IMR-90 (cell line): ENCODE measurements around the gene MMEL1. TPM values are rescaled to one million over a fixed set of nuclear protein-coding genes. Genes with fewer than 3 reads are reported as not detected.

ENCODE experiments used
- ATAC-seq: fragments of 200-7000 bp; cut with Tn5 transposase; 2 replicates; pipeline ENCODE4 v1.9.1; 2020; ENCODE audit warnings: low read depth, mild to moderate bottlenecking, moderate library complexity
- BruUV-seq: library from RNA; stranded (reverse); fragments of 400-500 nt; replicated peaks from 2 replicates; lab custom pipeline; 2021; lab: Mats Ljungman, UMichigan
- CTCF ChIA-PET: fragments of 300-600 bp; formaldehyde crosslinking; extraction: SDS; loops from one replicate; lab custom pipeline; 2021; ENCODE audit warnings: antibody characterized with exemption; lab: Yijun Ruan, JAX
- POLR2A ChIA-PET: fragments of 300-600 bp; sonication (Branson Sonifier 250); formaldehyde crosslinking; loops from one replicate; lab custom pipeline; 2022; ENCODE audit warnings: antibody characterized with exemption; ENCODE audit not compliant: unreplicated experiment; lab: Charles Lee
- DNase-seq: peaks from one replicate; pipeline ENCODE4 v3.0.0; 2013
- H2AFZ ChIP-seq: replicated peaks from 2 replicates; pipeline ENCODE3; 2013; ENCODE audit warnings: low read length, mild to moderate bottlenecking; ENCODE audit not compliant: poor library complexity
- H2AK5ac ChIP-seq: 2 replicates; pipeline ENCODE4 v1.6.1; 2013; ENCODE audit warnings: low read depth, low read length, inconsistent platforms
- H2AK9ac ChIP-seq: replicated peaks from 2 replicates; pipeline ENCODE3; 2013; ENCODE audit warnings: mild to moderate bottlenecking, low read depth, low read length, moderate library complexity; ENCODE audit not compliant: poor library complexity
- H2BK120ac ChIP-seq: 2 replicates; pipeline ENCODE4 v1.6.1; 2013; ENCODE audit warnings: low read depth, low read length, inconsistent platforms
- H2BK15ac ChIP-seq: 3 replicates; pipeline ENCODE4 v1.6.1; 2013; ENCODE audit warnings: low read depth, low read length, inconsistent platforms
- H2BK20ac ChIP-seq: 2 replicates; pipeline ENCODE4 v1.6.1; 2013; ENCODE audit warnings: low read depth, mild to moderate bottlenecking, inconsistent platforms, low read length, moderate library complexity
- H2BK5ac ChIP-seq: 2 replicates; pipeline ENCODE4 v1.6.1; 2013; ENCODE audit warnings: mild to moderate bottlenecking, low read depth, low read length, inconsistent platforms; ENCODE audit not compliant: poor library complexity, severe bottlenecking
- H3K14ac ChIP-seq: replicated peaks from 2 replicates; pipeline ENCODE4 v1.6.1; 2013; ENCODE audit warnings: low read depth, low read length, inconsistent platforms
- H3K18ac ChIP-seq: 2 replicates; pipeline ENCODE4 v1.6.1; 2013; ENCODE audit warnings: low read depth, low read length, control low read depth
- H3K23ac ChIP-seq: 2 replicates; pipeline ENCODE4 v1.6.1; 2013; ENCODE audit warnings: low read depth, low read length, inconsistent platforms
- H3K27ac ChIP-seq: 2 replicates; pipeline ENCODE4 v1.5.1; 2013; ENCODE audit warnings: mild to moderate bottlenecking, control low read depth, low read length; ENCODE audit not compliant: insufficient read depth
- H3K27me3 ChIP-seq: 2 replicates; pipeline ENCODE4 v1.6.1; 2013; ENCODE audit warnings: low read length; ENCODE audit not compliant: control insufficient read depth, insufficient read depth
- H3K36me3 ChIP-seq: 2 replicates; pipeline ENCODE4 v1.6.1; 2013; ENCODE audit warnings: low read length, mixed read lengths; ENCODE audit not compliant: control insufficient read depth, insufficient read depth
- H3K4ac ChIP-seq: 2 replicates; pipeline ENCODE4 v1.6.1; 2013; ENCODE audit warnings: low read depth, low read length, inconsistent platforms
- H3K4me1 ChIP-seq: 2 replicates; pipeline ENCODE4 v1.6.1; 2013; ENCODE audit warnings: low read length, mixed read lengths; ENCODE audit not compliant: control insufficient read depth, insufficient read depth
- H3K4me2 ChIP-seq: 2 replicates; pipeline ENCODE4 v1.6.1; 2013; ENCODE audit warnings: low read depth, mild to moderate bottlenecking, control low read depth, low read length, moderate library complexity
- H3K4me3 ChIP-seq: 2 replicates; pipeline ENCODE4 v1.5.1; 2013; ENCODE audit warnings: low read depth, mild to moderate bottlenecking, control low read depth, low read length, moderate library complexity; ENCODE audit not compliant: insufficient read depth
- H3K56ac ChIP-seq: 2 replicates; pipeline ENCODE4 v1.6.1; 2013; ENCODE audit warnings: low read length, inconsistent platforms; ENCODE audit not compliant: insufficient read depth; ENCODE audit errors: extremely low read depth
- H3K79me1 ChIP-seq, 2 experiments: 2 replicates each; pipeline ENCODE4 v1.6.1; 2013; ENCODE audit warnings: low read length in 2 of 2, inconsistent platforms in 1 of 2, low read depth in 1 of 2
- H3K9ac ChIP-seq: 2 replicates; pipeline ENCODE4 v1.6.1; 2013; ENCODE audit warnings: low read depth, low read length, control low read depth
- H3K9me1 ChIP-seq: 2 replicates; pipeline ENCODE4 v1.6.1; 2013; ENCODE audit warnings: low read length, inconsistent platforms; ENCODE audit not compliant: insufficient read depth
- H3K9me3 ChIP-seq: 2 replicates; pipeline ENCODE4 v1.6.1; 2013; ENCODE audit warnings: low read length; ENCODE audit not compliant: control insufficient read depth, insufficient read depth
- H4K20me1 ChIP-seq: 2 replicates; pipeline ENCODE4 v1.6.1; 2013; ENCODE audit warnings: low read length, inconsistent platforms; ENCODE audit not compliant: insufficient read depth
- H4K5ac ChIP-seq: 2 replicates; pipeline ENCODE4 v1.6.1; 2013; ENCODE audit warnings: mild to moderate bottlenecking, low read depth, low read length, control low read depth
- H4K8ac ChIP-seq, 2 experiments: 2 replicates each; pipeline ENCODE4 v1.6.1; 2013; ENCODE audit warnings: low read depth in 2 of 2, low read length in 2 of 2, control low read depth in 1 of 2, inconsistent platforms in 1 of 2
- H4K91ac ChIP-seq: 2 replicates; pipeline ENCODE4 v1.6.1; 2013; ENCODE audit warnings: low read depth, low read length, inconsistent platforms; ENCODE audit not compliant: insufficient read depth
- CEBPB ChIP-seq: IDR thresholded peaks from 2 replicates; pipeline ENCODE4 v1.6.1; 2012; ENCODE audit warnings: low read depth, low read length, improper control_type of control experiment
- CHD1 ChIP-seq: IDR thresholded peaks from 2 replicates; pipeline ENCODE4 v1.6.1; 2012; ENCODE audit warnings: low read depth, low read length, improper control_type of control experiment
- FOS ChIP-seq: fragments of 150-350 bp; IDR thresholded peaks from 2 replicates; pipeline ENCODE4 v1.6.1; 2016; ENCODE audit warnings: low read depth, low read length
- MAFK ChIP-seq: IDR thresholded peaks from 2 replicates; pipeline ENCODE4 v1.6.1; 2012; ENCODE audit warnings: low read depth, low read length, improper control_type of control experiment
- RAD21 ChIP-seq: IDR thresholded peaks from 2 replicates; pipeline ENCODE4 v1.6.1; 2012; ENCODE audit warnings: low read length, improper control_type of control experiment
- RCOR1 ChIP-seq: IDR thresholded peaks from 2 replicates; pipeline ENCODE4 v1.6.1; 2012; ENCODE audit warnings: mild to moderate bottlenecking, low read length, improper control_type of control experiment; ENCODE audit not compliant: insufficient replicate concordance
- RFX5 ChIP-seq: IDR thresholded peaks from 2 replicates; pipeline ENCODE4 v1.8.0; 2012; ENCODE audit warnings: low read depth, mild to moderate bottlenecking, low read length, moderate library complexity
- SMC3 ChIP-seq: fragments of 150-350 bp; IDR thresholded peaks from 2 replicates; pipeline ENCODE4 v1.6.1; 2016; ENCODE audit warnings: low read depth, mild to moderate bottlenecking, antibody characterized with exemption, low read length, moderate library complexity
- WGBS, 2 experiments: methylation state at CpG; one replicate each; pipeline versions ENCODE4 v1.1.5 to v1.1.7; 2013; ENCODE audit warnings: missing lambda C conversion rate in 2 of 2; ENCODE audit not compliant: insufficient read length in 1 of 2; ENCODE audit errors: extremely low coverage in 2 of 2; 5-methylcytosine and 5-hydroxymethylcytosine counted together
- dilution Hi-C: fragments of 300-500 bp; cut with HindIII; formaldehyde crosslinking; loops from one replicate; pipeline ENCODE4 v1.14.3; 2018; ENCODE audit warnings: low sequenced_read_pairs; ENCODE audit not compliant: unreplicated experiment
- in situ Hi-C: fragments of 300-500 bp; cut with MboI; formaldehyde crosslinking; loops from 3 replicates; pipeline ENCODE4 v1.14.3; 2019; ENCODE audit warnings: low sequenced_read_pairs, inconsistent platforms, mixed read lengths
- intact Hi-C: fragments of 100-400 bp; cut with micrococcal nuclease; formaldehyde crosslinking; loops from 2 replicates; pipeline ENCODE4 v1.10.0; 2022
- polyA plus RNA-seq, 3 experiments: library from polyadenylated mRNA; depleted of rRNA; stranded (reverse); fragments of >200 nt; gene quantifications; 2 replicates each; pipeline ENCODE4 v1.2.3, GENCODE V29; 2012; ENCODE audit warnings: low replicate concordance in 1 of 3
- total RNA-seq: library from RNA; depleted of rRNA; stranded (reverse); fragments of >200 nt; gene quantifications from 2 replicates; pipeline ENCODE4 v1.2.3, GENCODE V29; 2012
- TF ChIP-seq, protein P1 (sequence below): fragments of 150-350 bp; IDR thresholded peaks from 2 replicates; pipeline ENCODE4 v1.6.1; 2016; ENCODE audit warnings: low read depth, mild to moderate bottlenecking, low read length, moderate library complexity, borderline replicate concordance

Gene MMEL1
- total and polyA plus RNA-seq, 2 of the 4 experiments (the other 2 are of a cell fraction) = under 0.01 to 0.12 TPM

DNA sequence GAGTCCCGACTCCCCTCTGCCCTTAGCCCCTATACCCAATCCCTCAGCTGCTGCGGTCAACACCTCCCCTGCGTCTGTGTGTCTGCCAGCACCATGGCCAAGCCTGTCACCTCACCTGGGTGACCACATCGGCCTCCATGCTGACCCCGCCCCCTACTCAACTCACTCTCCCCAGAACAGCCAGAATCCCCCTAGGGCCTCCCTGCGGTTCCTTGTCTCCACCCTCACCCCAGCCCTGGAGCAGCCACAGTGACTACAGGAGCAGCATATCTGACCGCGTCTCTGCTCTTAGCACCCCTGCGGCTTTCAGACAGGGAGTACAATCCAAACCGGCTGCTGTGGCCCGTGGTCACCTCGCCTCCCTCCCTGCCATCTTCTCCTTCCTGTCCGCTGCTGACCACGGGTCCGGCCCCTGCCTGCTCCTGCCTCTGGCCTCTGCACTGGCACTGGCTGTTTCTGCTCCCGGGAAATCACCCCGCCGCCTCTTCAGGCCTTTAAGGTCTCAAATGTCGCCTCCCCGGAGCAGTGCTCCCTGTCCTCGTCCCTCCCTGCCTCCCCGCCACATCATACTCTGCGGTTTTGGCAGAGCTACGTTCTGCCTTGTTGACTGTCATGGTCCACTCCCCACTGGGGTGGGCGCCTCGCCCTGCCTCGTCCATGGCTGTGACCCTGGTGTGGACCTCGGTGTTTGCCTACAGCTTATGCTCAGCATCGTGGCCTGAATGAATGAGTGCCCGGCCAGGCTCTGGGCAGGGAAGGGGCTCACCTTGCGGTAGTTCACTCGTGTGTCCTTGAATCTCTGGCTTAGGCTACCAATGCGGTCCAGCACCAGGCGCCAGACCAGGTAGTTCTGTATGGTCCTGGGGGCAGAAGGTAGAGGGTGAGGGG is 35.1 kb downstream of the MMEL1 start (continued):
- TF ChIP-seq FOS = no peak

DNA sequence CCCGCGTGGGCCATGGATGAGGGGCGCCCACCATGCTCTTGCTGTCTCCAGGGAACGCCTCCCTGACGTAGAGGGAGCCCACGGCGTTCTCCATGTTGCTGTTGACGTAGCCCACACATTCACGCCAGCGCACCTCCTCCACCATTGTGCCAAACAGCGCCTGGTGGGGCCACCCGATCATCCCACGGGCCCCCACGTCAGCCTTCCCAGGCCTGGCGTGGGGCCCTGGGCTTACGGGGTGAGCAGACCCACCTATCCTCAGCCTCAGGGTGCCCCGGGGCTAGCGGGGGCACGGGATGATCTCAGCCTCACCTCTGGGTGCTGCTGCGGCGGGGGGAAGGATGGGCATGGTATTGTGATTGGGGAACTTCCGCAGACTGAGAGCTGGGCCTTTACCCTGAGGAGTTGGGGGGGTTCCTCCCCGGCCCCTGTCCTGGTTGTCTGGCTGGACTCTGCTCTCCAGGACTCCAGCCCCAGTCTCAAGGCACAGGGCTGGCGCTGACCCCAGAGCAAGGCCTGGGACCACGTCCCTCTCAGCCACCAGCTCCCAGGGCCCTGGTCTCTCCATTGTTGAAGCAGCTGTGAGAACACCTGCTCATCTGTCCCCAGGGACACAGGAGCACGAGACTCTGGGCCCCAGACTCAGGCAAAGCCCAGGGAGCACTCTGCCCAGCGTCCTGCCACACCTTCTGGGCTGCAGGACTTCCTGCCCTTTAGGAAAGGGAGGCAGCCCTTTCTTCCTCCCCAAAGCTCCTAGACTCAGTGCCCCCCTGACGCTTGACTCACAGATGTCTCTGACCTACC is 36.1 kb downstream of the MMEL1 start:
- H3K18ac ChIP-seq = no peak overlapping the region
- H3K4me1 ChIP-seq = no peaks in the 10 kb centered on the region; the same call in 1 of the 2 replicates
- H2BK120ac ChIP-seq = no peak overlapping the region
- no peak overlapping the region for H4K8ac ChIP-seq
- no peak overlapping the region for H2AK5ac ChIP-seq
- BruUV-seq = no TSS peak
- H3K9me1 ChIP-seq = no peaks in the 10 kb centered on the region
- no peak overlapping the region for H3K14ac ChIP-seq
- 82% methylated on average over 5 of the region's 28 CpGs; no CpG with 5 or more reads in 1 of the 2 experiments for WGBS, 2 experiments
- H3K9ac ChIP-seq = no peak overlapping the region
- in situ Hi-C loops = no loop called here
- H3K36me3 ChIP-seq = no peaks in the 10 kb centered on the region
- H3K23ac ChIP-seq = no peak overlapping the region
- no peak overlapping the region for H2AFZ ChIP-seq
- no peak overlapping the region for H3K4me3 ChIP-seq
- no peak overlapping the region for H2AK9ac ChIP-seq
- H4K5ac ChIP-seq = no peak overlapping the region
- intact Hi-C loops = no loop called here
- CTCF ChIA-PET = no interaction called here
- no peak overlapping the region for H3K56ac ChIP-seq
- H3K79me1 ChIP-seq = no peaks in the 10 kb centered on the region
- H4K20me1 ChIP-seq = no peaks in the 10 kb centered on the region
- H3K4ac ChIP-seq = no peak overlapping the region
- DNase-seq = no peak
- H2BK15ac ChIP-seq = no peak overlapping the region
- dilution Hi-C loops = no loop called here
- H3K9me3 ChIP-seq = 0 out of 2 replicates have a peak, but pooled peaks cover 2% of the 10 kb centered on the region
- TF ChIP-seq RCOR1 = no peak
- no peak for TF ChIP-seq MAFK
- TF ChIP-seq SMC3 = no peak
- TF ChIP-seq RFX5 = no peak
- no peak for TF ChIP-seq CEBPB
- no peak for TF ChIP-seq CHD1
- no peak for TF ChIP-seq FOS
- TF ChIP-seq, protein P1, sequence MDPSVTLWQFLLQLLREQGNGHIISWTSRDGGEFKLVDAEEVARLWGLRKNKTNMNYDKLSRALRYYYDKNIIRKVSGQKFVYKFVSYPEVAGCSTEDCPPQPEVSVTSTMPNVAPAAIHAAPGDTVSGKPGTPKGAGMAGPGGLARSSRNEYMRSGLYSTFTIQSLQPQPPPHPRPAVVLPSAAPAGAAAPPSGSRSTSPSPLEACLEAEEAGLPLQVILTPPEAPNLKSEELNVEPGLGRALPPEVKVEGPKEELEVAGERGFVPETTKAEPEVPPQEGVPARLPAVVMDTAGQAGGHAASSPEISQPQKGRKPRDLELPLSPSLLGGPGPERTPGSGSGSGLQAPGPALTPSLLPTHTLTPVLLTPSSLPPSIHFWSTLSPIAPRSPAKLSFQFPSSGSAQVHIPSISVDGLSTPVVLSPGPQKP = no peak
- TF ChIP-seq RAD21 = no peak
- H2BK20ac ChIP-seq = no peak overlapping the region
- H4K91ac ChIP-seq = no peak overlapping the region
- POLR2A ChIA-PET = no interaction called here
- ATAC-seq = no peak
- H3K27ac ChIP-seq = no peak overlapping the region
- H3K4me2 ChIP-seq = no peak overlapping the region
- no peaks in the 10 kb centered on the region; the same call in 1 of the 2 replicates for H3K27me3 ChIP-seq
- H2BK5ac ChIP-seq = no peak overlapping the region
